PC-3 (cell line): ENCODE measurements around the gene TNFSF8.

ENCODE experiments used
- CTCF ChIP-seq: fragments of 300-600 bp; sonication (generic); conservative IDR thresholded peaks from 2 replicates; pipeline ENCODE4 v1.5.1; 2017; ENCODE audit warnings: antibody characterized with exemption, low read depth, mild to moderate bottlenecking, low read length
- EZH2 ChIP-seq: fragments of 300-600 bp; sonication (generic); IDR thresholded peaks from one replicate; pipeline ENCODE4 v1.6.1; 2017; ENCODE audit warnings: antibody characterized with exemption, mild to moderate bottlenecking, low read length; ENCODE audit not compliant: unreplicated experiment
- EZH2phosphoT487 ChIP-seq: fragments of 300-600 bp; sonication (generic); IDR thresholded peaks from 2 replicates; pipeline ENCODE4 v1.6.1; 2018; ENCODE audit warnings: mild to moderate bottlenecking, antibody characterized with exemption, low read length, borderline replicate concordance

GRCh38 chr9:114880291-114880745 lies 50.1 kb downstream of the TNFSF8 start:
- TF ChIP-seq CTCF, result no peak
- TF ChIP-seq EZH2, result no peak
- no peak for TF ChIP-seq EZH2phosphoT487
